H9 (cell line): ENCODE results near the gene TDRD5. TPM values are rescaled to one million over a fixed set of nuclear protein-coding genes. Genes with fewer than 3 reads are reported as not detected.

Source experiments
- DNase-seq: peaks from one replicate; pipeline ENCODE4 v3.0.0-alpha.2; 2017
- H2AFZ ChIP-seq: one replicate; pipeline ENCODE4 v1.6.1; 2013; ENCODE audit warnings: mild to moderate bottlenecking, low read length, control low read depth, moderate library complexity
- H2AK5ac ChIP-seq: 2 replicates; pipeline ENCODE4 v1.6.1; 2013; ENCODE audit warnings: low read length, control low read depth, mixed read lengths; ENCODE audit not compliant: insufficient read length
- H2BK120ac ChIP-seq: one replicate; pipeline ENCODE4 v1.6.1; 2013; ENCODE audit warnings: low read depth, mild to moderate bottlenecking, low read length, control low read depth, inconsistent platforms; ENCODE audit not compliant: poor library complexity, severe bottlenecking
- H2BK12ac ChIP-seq: 2 replicates; pipeline ENCODE4 v1.6.1; 2013; ENCODE audit warnings: low read length, control low read depth, mixed read lengths, low read depth; ENCODE audit not compliant: insufficient read length
- H2BK15ac ChIP-seq: 2 replicates; pipeline ENCODE4 v1.6.1; 2013; ENCODE audit warnings: low read depth, low read length, control low read depth
- H2BK20ac ChIP-seq: one replicate; pipeline ENCODE4 v1.6.1; 2013; ENCODE audit warnings: low read depth, mild to moderate bottlenecking, low read length, control low read depth, inconsistent platforms; ENCODE audit not compliant: poor library complexity, severe bottlenecking
- H2BK5ac ChIP-seq: 2 replicates; pipeline ENCODE4 v1.6.1; 2013; ENCODE audit warnings: low read length, control low read depth, mixed read lengths; ENCODE audit not compliant: insufficient read length
- H3K14ac ChIP-seq: 2 replicates; pipeline ENCODE4 v1.6.1; 2013; ENCODE audit warnings: low read length, control low read depth; ENCODE audit not compliant: insufficient read depth
- H3K18ac ChIP-seq: 2 replicates; pipeline ENCODE4 v1.6.1; 2013; ENCODE audit warnings: low read depth, mild to moderate bottlenecking, mixed read lengths, low read length, control low read depth; ENCODE audit not compliant: insufficient read length
- H3K23ac ChIP-seq: 2 replicates; pipeline ENCODE4 v1.6.1; 2013; ENCODE audit warnings: low read length, control low read depth, mixed read lengths, low read depth; ENCODE audit not compliant: insufficient read length
- H3K23me2 ChIP-seq: 2 replicates; pipeline ENCODE4 v1.6.1; 2013; ENCODE audit warnings: low read depth, mild to moderate bottlenecking, mixed read lengths, low read length, control low read depth; ENCODE audit not compliant: insufficient read length, poor library complexity, severe bottlenecking
- H3K27ac ChIP-seq: 2 replicates; pipeline ENCODE4 v1.5.1; 2013; ENCODE audit warnings: low read length, control low read depth, mixed read lengths, low read depth; ENCODE audit not compliant: insufficient read length
- H3K27me3 ChIP-seq: 2 replicates; pipeline ENCODE4 v1.6.1; 2013; ENCODE audit warnings: low read length, control low read depth, inconsistent platforms; ENCODE audit not compliant: insufficient read depth
- H3K4ac ChIP-seq: 2 replicates; pipeline ENCODE4 v1.6.1; 2013; ENCODE audit warnings: low read depth, mild to moderate bottlenecking, control low read depth, inconsistent platforms, low read length, moderate library complexity
- H3K4me1 ChIP-seq: 2 replicates; pipeline ENCODE4 v1.6.1; 2013; ENCODE audit warnings: low read length, control low read depth, inconsistent platforms; ENCODE audit not compliant: insufficient read depth
- H3K4me2 ChIP-seq: 2 replicates; pipeline ENCODE4 v1.6.1; 2013; ENCODE audit warnings: low read length, control low read depth, mixed read lengths; ENCODE audit not compliant: insufficient read length, insufficient read depth
- H3K56ac ChIP-seq: 2 replicates; pipeline ENCODE4 v1.6.1; 2013; ENCODE audit warnings: low read depth, mild to moderate bottlenecking, mixed read lengths, low read length, control low read depth; ENCODE audit not compliant: insufficient read length
- H3K79me1 ChIP-seq: 2 replicates; pipeline ENCODE4 v1.6.1; 2013; ENCODE audit warnings: low read depth, mild to moderate bottlenecking, moderate library complexity, low read length, control low read depth, inconsistent platforms; ENCODE audit not compliant: insufficient read depth, poor library complexity, severe bottlenecking
- H3K79me2 ChIP-seq: 2 replicates; pipeline ENCODE4 v1.6.1; 2013; ENCODE audit warnings: low read length, control low read depth, inconsistent platforms; ENCODE audit not compliant: insufficient read depth
- H3K9ac ChIP-seq: 2 replicates; pipeline ENCODE4 v1.6.1; 2013; ENCODE audit warnings: low read length, control low read depth, mixed read lengths; ENCODE audit not compliant: insufficient read length; ENCODE audit errors: extremely low read depth
- H3K9me3 ChIP-seq: one replicate; pipeline ENCODE4 v1.6.1; 2013; ENCODE audit warnings: low read depth, low read length, inconsistent platforms; ENCODE audit not compliant: control insufficient read depth
- H3T11ph ChIP-seq: one replicate; pipeline ENCODE4 v1.6.1; 2013; ENCODE audit warnings: mild to moderate bottlenecking, low read length, control low read depth, inconsistent platforms
- H4K20me1 ChIP-seq: one replicate; pipeline ENCODE4 v1.6.1; 2013; ENCODE audit not compliant: control insufficient read depth, insufficient read length, insufficient read depth
- H4K5ac ChIP-seq: 2 replicates; pipeline ENCODE4 v1.6.1; 2013; ENCODE audit warnings: low read depth, mild to moderate bottlenecking, mixed read lengths, low read length, control low read depth; ENCODE audit not compliant: insufficient read length
- H4K8ac ChIP-seq: replicated peaks from 2 replicates; pipeline ENCODE4 v1.6.1; 2013; ENCODE audit warnings: low read length, control low read depth, mixed read lengths, low read depth; ENCODE audit not compliant: insufficient read length
- H4K91ac ChIP-seq: 2 replicates; pipeline ENCODE4 v1.6.1; 2013; ENCODE audit warnings: low read depth, mild to moderate bottlenecking, moderate library complexity, mixed read lengths, low read length, control low read depth; ENCODE audit not compliant: insufficient read length
- H3K27ac Mint-ChIP-seq, 3 experiments: 2 replicates in 2 of 3; 3 replicates in 1 of 3; pipeline ENCODE4 v1.8.0; 2020 to 2021; ENCODE audit warnings: mixed read lengths in 3 of 3, mild to moderate bottlenecking in 1 of 3, moderate library complexity in 1 of 3
- H3K27me3 Mint-ChIP-seq: 2 replicates; pipeline ENCODE4 v1.8.0; 2021; ENCODE audit warnings: low read depth, mild to moderate bottlenecking, moderate library complexity, mixed read lengths
- H3K36me3 Mint-ChIP-seq, 3 experiments: 2 replicates in 2 of 3; 3 replicates in 1 of 3; pipeline ENCODE4 v1.8.0; 2020 to 2021; ENCODE audit warnings: low read depth in 3 of 3, mixed read lengths in 3 of 3; ENCODE audit not compliant: insufficient read depth in 1 of 3
- H3K4me1 Mint-ChIP-seq, 2 experiments: 2 replicates each; pipeline ENCODE4 v1.8.0; 2020; ENCODE audit warnings: mixed read lengths in 2 of 2
- H3K4me3 Mint-ChIP-seq, 2 experiments: 2 replicates in 1 of 2; 3 replicates in 1 of 2; pipeline ENCODE4 v1.8.0; 2020 to 2021; ENCODE audit warnings: mild to moderate bottlenecking in 2 of 2, mixed read lengths in 2 of 2, moderate library complexity in 1 of 2
- H3K9me3 Mint-ChIP-seq, 2 experiments: 2 replicates in 1 of 2; 3 replicates in 1 of 2; pipeline ENCODE4 v1.8.0; 2020; ENCODE audit warnings: mild to moderate bottlenecking in 2 of 2, mixed read lengths in 2 of 2, moderate library complexity in 1 of 2
- WGBS: extraction: QIAGEN DNeasy Blood & Tissue Kit; methylation state at CpG from one replicate; pipeline ENCODE4 v1.1.7; 2013; ENCODE audit warnings: missing lambda C conversion rate, low lambda C conversion rate, mixed read lengths; ENCODE audit not compliant: insufficient read length; ENCODE audit errors: extremely low coverage; 5-methylcytosine and 5-hydroxymethylcytosine counted together
- total RNA-seq: library from RNA; stranded (reverse); gene quantifications from 2 replicates; pipeline ENCODE4 v1.2.1, GENCODE V29; 2021
- TF ChIP-seq, protein P1 (sequence below): fragments of 200-600 bp; sonication (generic); conservative IDR thresholded peaks from 3 replicates; pipeline ENCODE4 v1.8.0; 2021; ENCODE audit warnings: antibody characterized with exemption, mild to moderate bottlenecking

The TDRD5 gene
- total RNA-seq, 1 experiment from 2014 or later: 0.33 TPM

DNA sequence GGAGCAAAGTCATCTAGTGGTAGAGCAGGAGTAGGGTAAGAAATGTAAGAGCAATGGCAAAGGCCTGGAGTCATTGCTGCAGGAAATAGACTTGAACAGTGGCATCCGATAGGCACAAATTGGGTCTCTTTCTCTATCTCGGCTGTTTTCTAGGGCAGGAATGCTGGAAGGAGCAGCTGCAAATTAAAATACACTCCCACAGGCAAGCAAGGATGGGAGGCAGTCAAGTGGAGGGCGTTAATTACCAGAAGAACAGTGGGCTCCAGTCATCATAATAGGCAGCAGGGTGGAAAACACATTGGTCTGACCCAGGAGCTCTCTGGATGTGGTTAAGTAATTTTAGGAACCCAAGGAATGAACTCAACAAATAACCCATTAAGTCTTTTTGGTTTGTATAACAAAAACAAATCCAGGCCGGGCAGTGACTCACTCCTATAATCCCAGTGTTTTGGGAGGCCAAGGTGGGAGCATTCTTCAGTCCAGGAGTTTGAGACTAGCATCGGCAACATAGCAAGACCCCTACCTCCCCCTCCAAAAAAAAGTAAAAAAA is 7.8 kb upstream of the TDRD5 start:
- no peaks in the 10 kb centered on the region for H3K79me2 ChIP-seq
- H2BK15ac ChIP-seq: no peak overlapping the region
- no peak overlapping the region for H4K8ac ChIP-seq
- H4K91ac ChIP-seq: no peak overlapping the region
- H3K23me2 ChIP-seq: no peaks in the 10 kb centered on the region
- no peak overlapping the region for H2BK5ac ChIP-seq
- peaks cover 3 to 7% of the 10 kb centered on the region in 2 experiments; a peak in 4 of 5 replicates for H3K9me3 Mint-ChIP-seq
- no peak overlapping the region for H3K23ac ChIP-seq
- H2BK12ac ChIP-seq: no peak overlapping the region
- H4K20me1 ChIP-seq: no peaks in the 10 kb centered on the region
- H2AFZ ChIP-seq: no peak overlapping the region
- WGBS: no CpG with 5 or more reads among the region's 5 CpGs
- no peak overlapping the region for H3K27ac ChIP-seq
- H2BK20ac ChIP-seq: no peak overlapping the region
- 0 out of 2 replicates have a peak, but pooled peaks cover 5% of the 10 kb centered on the region for H3K4me1 ChIP-seq
- no peaks in the 10 kb centered on the region for H3K9me3 ChIP-seq
- DNase-seq: no peak
- no peak overlapping the region for H3K9ac ChIP-seq
- no peak overlapping the region for H3K18ac ChIP-seq
- H3K4me2 ChIP-seq: no peak overlapping the region
- no peaks in the 10 kb centered on the region for H3K79me1 ChIP-seq
- H4K5ac ChIP-seq: no peak overlapping the region
- H3K36me3 Mint-ChIP-seq: peaks cover 0 to 1% (median 0%) of the 10 kb centered on the region in 3 experiments; a peak in 2 of 7 replicates
- H3K4me3 Mint-ChIP-seq: no peak overlapping the region
- no peak overlapping the region for H3K14ac ChIP-seq
- H2AK5ac ChIP-seq: no peak overlapping the region
- no peak overlapping the region for H3K27ac Mint-ChIP-seq
- peaks cover 9% of the 10 kb centered on the region; the same call in 1 of the 2 replicates for H3K27me3 ChIP-seq
- no peak overlapping the region for H3T11ph ChIP-seq
- TF ChIP-seq, protein P1, sequence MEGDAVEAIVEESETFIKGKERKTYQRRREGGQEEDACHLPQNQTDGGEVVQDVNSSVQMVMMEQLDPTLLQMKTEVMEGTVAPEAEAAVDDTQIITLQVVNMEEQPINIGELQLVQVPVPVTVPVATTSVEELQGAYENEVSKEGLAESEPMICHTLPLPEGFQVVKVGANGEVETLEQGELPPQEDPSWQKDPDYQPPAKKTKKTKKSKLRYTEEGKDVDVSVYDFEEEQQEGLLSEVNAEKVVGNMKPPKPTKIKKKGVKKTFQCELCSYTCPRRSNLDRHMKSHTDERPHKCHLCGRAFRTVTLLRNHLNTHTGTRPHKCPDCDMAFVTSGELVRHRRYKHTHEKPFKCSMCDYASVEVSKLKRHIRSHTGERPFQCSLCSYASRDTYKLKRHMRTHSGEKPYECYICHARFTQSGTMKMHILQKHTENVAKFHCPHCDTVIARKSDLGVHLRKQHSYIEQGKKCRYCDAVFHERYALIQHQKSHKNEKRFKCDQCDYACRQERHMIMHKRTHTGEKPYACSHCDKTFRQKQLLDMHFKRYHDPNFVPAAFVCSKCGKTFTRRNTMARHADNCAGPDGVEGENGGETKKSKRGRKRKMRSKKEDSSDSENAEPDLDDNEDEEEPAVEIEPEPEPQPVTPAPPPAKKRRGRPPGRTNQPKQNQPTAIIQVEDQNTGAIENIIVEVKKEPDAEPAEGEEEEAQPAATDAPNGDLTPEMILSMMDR: no peak
- H2BK120ac ChIP-seq: no peak overlapping the region
- no peak overlapping the region for H3K56ac ChIP-seq
- no peak overlapping the region for H3K4ac ChIP-seq
- H3K27me3 Mint-ChIP-seq: peaks cover 33% of the 10 kb centered on the region
- peaks cover 21 to 24% of the 10 kb centered on the region in 2 experiments for H3K4me1 Mint-ChIP-seq
